HG03097 (cell line): Measurements from ENCODE around the gene LAMB4.

Experiments used
- ATAC-seq: cut with Tn5 transposase; IDR thresholded peaks from one replicate; pipeline ENCODE4 v1.9.1; 2021; ENCODE audit not compliant: unreplicated experiment, low FRiP score

Gene LAMB4

DNA sequence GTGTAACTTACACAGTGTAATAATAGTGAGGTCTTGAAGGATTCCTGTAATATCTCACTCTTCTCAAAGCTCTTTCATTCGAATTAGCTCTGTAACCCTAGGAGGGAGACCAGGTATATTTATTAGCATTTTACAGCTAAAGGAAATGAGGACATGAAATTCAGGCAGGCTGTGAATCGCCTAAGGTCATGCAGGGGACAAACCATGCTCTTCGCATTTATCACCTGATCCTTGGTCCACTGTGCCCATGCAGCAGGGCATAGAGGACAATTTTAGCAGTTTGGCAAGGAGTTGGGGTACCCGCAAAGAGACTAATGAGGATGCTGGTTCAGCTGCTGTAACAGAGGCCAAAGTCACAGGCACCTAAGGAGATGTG, 112.4 kb downstream of the LAMB4 start:
- no peak for ATAC-seq

DNA sequence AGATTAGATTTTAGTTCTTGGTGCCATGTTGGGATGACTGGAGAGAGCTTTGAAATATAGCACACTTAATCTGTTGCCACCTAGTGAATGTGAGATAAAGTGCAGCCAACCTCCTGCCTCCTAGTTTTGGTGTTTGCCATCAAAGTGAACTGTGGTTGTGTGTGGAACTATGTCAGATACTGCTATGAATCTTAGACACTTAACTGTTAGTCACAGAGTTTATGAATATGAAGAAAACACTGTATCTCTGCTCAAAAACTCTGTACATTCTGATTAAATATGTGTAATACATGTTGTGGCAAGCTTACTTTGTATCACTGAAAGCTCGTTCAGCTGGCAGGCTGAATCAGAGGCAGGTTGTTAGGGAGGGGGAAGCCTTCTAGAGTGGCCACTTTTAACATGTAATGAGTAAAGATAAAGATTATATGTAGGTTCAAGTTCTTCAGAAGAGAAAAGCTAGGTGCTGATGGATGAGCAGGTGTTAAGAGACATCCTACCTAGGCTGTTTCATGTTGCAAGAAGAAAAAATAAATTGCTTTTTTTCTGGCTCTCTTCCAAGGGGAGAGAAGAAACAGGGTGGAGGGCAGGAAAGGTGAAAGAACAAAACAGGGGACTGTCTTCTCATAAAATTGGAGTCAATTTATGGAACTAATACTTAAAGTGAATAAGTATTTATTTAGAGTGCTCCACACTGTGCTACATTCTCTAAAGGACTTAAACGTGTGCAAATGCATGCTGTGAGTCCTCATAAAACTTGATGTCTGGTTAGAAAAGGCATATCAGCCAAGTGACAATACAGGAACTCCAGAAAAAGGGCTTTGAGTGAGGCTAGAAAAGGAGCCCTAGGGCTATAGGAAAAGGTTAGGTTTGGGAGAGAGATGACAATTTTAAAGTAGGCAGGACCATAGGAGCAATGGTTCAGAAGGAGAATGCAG, 113.1 kb downstream of the LAMB4 start:
- ATAC-seq = no peak

- ATAC-seq = no peak
Measured at GRCh38 chr7:108015740-108016139, 114.4 kb downstream of the LAMB4 start.

DNA sequence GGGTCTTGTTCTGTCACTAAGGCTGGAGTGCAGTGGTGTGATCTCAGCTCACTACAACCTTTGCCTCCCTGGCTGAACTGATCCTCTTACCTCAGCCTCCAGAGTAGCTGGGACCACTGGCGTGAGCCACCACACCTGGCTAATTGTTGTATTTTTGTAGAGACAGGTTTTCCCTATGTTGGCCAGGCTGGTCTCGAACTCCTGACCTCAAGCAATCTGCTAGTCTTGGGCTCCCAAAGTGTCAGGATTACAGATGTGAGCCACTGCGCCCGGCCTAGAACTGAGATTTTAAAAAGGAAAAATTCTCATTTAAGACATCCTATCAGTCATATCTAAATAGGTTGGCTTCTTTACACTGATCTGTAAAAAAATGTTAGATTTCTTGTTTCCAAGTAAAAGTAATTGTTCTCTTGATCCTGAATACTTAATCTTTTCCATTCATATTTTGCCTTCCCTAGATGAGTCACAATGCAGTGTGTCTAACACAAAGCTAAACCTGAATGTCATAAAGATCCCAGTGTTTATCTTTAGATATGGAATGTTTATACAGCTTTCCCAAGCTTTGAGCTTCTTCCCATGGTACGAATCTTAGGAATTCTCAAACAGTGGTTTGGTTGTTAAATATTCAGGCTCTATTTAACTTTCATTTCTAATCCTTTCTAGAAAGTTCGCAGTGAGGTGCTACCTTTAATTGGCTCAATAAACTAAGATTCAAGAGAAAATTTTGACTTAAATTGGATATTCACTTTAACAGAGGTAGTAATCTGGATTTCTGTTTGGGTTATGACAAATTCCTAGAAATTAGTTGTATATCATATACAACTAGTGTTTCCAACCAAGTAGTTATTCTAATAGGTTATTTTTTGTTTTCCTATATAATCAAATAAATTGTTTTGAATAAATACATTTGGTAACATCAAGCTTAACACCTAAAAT, 115.1 kb downstream of the LAMB4 start:
- ATAC-seq = no peak

DNA sequence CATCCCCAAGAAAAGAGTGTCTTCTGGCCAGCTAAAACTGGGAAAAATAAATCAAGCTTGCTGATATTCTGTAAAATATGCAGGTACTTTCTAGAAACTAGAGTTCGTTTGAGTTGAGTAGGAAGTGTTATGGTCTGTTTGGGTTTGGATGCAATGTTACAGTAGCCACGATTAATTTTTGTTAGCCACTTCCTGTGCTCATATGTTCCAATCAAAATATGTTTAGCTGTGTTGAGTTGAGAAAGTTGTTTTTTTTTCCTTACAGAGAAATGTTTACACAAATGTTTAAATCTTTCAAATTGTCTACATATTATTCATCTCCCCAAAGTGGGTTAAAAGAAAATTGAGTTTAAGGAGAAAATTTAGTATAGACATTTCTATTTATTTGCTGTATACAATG, 115.9 kb downstream of the LAMB4 start:
- ATAC-seq = no peak

DNA sequence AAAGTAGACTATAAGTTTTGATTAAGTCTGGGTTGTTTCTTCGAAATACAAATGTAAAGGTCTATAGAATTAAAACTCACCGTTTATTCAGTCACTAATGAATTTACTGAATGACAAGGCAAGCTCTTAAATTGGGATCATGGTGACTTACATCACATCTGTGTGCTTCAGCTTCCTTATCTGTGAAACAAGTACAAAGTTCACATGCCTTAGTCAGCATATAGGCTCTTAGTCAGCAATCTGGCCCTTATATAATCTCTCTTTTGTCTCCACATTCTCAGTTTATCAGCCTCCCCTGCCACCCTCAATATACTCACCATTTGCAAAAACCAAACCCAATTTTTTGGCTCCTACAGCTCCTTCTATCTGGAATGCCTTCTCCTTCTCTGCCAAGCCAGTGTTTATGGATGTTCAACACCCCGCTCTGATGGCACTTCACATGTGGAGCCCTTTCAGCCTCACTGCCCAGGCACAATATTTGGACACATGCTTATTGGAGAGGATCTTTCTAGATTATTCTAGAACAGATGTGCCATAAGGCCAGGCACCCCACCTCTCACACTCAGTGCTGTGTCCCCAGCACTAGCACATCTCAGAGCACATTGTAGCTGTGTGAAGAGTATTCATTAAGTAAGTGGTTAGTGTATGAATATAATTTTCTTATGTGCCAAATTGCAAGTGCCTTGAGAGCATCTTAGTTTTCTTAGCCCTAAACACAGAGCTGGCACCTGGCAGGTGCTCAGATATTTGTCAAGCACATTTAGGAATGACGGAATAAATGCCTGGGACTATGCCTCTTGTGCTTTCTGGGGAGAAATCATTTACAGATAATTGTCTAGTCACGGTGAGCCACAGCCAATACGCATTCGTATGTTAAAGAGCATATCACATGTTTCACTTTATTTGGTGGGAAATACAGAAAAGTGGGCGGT, 117.4 kb downstream of the LAMB4 start:
- no peak for ATAC-seq

DNA sequence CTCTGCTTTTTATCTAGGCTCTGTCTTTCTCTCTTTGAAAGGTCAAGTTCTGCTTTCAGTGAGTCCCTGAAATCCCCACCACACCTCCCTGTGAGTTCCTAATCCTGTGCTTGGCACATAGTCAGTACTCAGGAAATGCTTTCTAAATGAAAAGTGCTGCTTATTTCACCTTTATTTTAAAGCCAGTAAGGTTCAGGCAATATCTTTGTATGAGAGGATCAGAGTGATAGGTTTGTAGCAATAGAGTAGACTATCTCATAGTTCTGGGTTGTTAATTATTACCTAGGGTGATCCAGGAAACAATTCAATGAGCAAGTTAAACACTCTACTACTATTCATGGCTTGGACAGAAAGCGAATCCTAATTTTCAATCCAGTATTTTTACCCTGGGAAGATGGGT, 119.8 kb downstream of the LAMB4 start:
- ATAC-seq = no peak

GRCh38 chr7:108009873-108010272, 120.3 kb downstream of the LAMB4 start:
- ATAC-seq = no peak

GRCh38 chr7:108008827-108009226, 121.3 kb downstream of the LAMB4 start:
- no peak for ATAC-seq

- no peak for ATAC-seq
Measured at GRCh38 chr7:108008240-108008639, 121.9 kb downstream of the LAMB4 start.

DNA sequence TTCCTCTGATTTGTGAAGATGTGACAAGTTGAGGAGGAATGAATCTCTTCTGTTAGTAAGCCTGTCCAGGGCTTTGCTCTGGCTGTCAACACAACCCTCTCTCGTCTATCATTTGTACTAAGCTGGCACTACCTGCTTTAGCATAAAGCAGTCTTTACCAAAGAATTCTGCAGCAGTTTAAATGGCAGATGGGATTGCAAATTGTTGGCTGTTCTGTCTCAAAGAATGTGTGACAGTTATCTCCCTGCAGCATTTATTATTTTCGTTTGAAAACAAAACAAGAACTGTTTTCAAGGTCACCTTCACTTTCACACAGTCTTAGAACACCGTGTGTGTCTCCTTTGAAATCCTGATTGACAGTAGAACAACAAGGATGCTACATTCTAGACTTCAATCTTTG, 122.4 kb downstream of the LAMB4 start:
- no peak for ATAC-seq

DNA sequence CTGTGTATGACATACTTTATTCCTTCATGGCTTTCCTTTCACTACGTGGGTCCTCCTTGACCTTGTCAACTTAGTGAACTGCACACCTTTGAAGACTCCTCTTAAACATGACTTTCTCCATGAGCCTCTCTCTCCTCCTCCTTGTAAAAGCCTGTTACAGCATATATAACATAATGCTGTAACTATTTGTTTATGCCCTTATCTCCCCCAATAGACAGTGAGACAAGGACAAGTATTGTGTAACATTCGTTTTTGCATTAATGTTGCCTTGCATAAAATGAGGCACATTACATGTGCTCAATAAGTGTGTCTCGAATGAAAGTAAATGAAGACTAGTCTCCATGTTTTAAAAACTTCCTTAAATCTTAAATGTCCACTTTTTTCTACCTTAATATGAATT, 122.9 kb downstream of the LAMB4 start:
- no peak for ATAC-seq

DNA sequence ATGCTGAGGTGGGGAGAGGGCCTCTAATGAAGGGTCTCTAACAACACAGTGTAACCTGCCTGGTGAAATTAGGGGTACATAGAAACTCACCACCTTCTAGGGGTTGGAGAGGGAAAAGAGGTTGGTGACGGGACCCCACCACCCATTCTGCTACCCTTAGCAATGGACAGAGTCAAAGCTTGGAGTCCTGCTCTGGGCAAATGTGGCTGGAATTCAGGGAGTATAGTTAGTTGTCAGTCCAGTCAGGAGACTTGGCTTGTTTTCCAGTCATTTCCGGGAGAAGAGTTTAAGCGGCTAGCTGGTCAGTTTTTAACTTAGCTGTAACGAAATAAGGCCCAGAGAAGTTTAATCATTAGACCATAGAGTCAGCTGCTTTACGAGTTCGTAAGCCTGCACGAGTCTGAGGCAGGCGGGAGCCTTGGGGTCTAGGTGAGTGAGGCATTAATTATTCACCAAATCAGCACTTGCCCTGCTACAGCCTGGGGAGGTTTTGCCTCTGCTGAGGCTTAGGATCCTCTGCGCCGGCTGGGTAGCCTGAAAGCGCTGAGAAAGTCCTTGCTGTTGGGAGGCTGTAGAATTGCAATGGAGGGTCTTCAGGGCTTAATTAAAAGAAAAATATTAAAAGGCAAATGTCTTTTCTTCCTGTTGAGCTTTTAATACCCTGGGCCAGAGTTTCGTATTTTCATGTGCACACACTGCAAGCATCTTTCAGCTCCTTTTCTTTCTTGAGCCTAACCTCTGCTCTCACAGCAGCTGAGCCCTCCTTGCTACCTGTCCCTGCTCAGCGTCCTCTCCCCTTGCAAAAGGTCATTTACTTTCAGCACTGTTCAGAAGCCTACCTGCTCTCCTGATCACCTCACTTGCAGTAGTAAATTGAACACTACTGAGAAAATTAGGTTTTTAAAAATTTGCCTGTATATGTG, 125.7 kb downstream of the LAMB4 start:
- peak; percentile 79 for ATAC-seq

DNA sequence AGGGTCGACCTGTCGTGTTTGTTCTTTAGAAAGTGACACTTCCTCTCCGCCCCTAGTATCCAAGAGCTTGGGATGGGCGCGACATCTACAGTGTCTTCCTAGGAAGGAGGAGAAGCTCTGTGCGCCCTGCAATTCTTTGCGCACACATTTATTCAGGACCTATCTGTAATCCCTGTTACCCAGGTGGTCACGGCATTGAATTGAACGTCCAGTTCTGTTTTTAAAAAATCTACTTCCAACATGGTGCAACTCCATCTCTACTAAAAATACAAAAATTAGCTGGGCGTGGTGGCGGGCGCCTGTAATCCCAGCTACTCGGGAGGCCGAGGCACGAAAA, 126.6 kb downstream of the LAMB4 start:
- ATAC-seq = no peak

DNA sequence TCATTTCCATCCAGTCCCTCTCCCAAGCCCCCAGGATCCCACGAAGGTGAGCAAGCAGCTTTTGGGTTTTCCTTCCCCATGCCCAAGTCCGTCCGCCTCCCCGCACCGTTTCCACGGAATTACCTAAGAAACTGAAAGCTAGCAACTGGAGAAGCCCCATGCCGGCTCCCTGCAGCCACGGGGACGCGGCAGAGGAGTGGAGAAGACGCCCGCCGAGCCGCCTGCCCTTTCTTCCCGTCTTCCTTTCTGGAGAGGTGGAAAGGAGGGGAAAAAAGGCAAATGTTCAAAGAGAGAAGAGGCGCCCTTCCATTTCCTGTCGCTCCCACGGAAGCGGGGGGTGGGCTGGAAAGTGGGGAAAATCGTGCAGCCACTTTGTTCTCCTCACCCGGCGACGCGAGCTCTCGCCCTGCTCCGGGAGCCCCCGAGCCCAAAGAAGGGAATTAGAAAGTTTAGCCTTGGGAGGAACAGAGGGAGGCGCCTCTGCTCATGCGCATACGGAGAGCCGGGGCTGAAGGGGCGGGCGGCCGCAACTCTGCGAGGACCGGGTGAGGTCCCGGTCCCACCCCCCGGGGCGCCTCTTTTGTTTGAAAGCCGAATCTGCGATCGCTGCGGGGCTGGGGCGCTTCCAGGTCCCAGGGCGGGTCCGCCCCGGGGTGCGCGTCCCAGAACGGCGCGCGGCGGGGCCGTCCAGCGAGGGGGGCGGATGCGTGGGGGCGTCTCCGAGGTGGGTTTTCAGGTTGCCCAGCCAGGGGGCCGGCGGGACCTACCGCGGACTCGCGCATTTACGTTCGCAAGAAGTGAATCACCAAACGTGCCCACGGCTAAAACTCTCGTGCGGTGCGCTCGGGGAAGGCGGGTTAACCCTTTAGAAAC, 127.2 kb downstream of the LAMB4 start, which contains the start of gene LAMB1:
Gene LAMB1 (minus strand): TSS at position 436 of the 873 bp plus-strand sequence. CDS start 276 bp downstream, at position 160.
- ATAC-seq = no peak

DNA sequence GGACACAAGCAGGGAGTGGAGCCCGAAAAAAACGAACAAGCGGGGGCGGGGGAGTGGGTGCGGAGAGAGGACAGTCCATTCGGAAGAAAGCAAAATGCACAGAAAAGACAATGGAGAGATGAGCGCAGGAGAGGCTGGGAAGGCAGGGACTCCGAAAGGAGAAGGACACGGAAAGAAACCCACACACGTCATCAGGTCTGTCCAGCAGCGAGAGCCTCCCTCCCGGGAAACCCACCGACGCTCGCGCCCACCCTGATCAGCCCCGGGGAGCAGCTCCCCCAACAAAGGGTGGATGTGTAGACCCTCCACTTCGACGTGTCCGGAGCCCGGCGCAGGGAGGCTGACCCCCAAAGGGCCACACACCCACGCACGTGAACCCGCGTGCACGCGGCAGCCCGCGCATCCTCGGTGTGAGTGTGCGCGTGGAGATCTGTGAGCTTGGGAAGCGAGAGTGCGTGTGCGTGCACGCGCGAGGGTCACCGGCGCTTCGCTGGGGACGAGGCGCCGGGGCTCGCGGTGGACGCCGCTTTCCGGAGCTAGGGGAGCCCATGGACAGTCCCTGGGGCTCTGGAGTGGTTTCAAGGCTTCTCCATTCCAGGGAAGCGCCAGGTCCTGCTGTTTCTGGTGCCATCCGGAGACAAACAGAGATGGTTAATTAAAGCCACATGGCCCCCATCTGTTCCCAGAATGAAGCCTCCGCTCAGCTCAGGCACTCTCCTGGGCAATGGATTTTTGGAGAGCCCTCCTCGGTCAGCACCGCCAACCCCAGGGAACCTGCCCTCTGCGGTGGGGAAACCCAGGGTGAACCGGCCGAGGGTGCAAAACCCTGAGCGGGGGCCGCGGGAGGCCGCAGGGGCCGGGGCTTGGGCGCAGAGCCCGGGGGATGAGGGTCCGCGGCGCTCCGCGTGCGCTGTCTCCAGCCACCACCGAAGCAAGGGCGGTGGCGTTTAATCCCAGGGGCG, 128.1 kb downstream of the LAMB4 start:
- no peak for ATAC-seq
